GM13977 (cell line): ENCODE measurements around the gene UBR1.
A peak's percentile ranks its signal among the peaks of the same experiment; 100 is the strongest.

Source experiments
- DNase-seq: peaks from one replicate; pipeline ENCODE4 v3.0.0; 2012; ENCODE audit warnings: low spot score
- CTCF ChIP-seq: IDR thresholded peaks from 2 replicates; pipeline ENCODE4 v1.5.1; 2012; ENCODE audit warnings: mild to moderate bottlenecking, control low read depth; ENCODE audit not compliant: insufficient read depth; ENCODE audit errors: extremely low read depth, missing control alignments
- in situ Hi-C: fragments of 300-500 bp; cut with MboI; formaldehyde crosslinking; loops from one replicate; pipeline ENCODE4 v1.12.0; 2022; ENCODE audit warnings: low sequenced_read_pairs, low pct_unique_long_range_greater_than_20kb, mixed read lengths, inconsistent platforms; ENCODE audit not compliant: unreplicated experiment

The UBR1 gene

DNA sequence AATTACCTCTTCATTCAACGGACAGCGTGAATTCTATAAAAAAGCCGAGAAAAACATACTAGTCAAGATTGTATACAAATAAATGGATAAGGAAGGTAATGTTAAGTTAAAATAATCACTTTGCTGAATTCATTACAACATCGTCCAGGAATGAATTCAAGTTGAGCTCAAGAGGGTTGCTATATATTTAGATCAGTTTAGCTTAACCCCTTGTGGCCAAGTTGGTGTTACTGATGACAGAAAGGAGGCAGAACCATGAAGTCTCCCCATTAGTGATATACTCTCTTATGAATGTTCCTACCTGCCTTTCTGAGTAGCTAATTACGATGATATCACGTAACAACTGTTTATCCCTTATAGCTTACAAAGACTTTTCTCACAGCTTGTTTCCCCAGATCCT is 34.9 kb downstream of the UBR1 start:
- in situ Hi-C loops = no loop called here
- no peak for DNase-seq
- no peak for TF ChIP-seq CTCF

- in situ Hi-C loops = no loop called here
- no peak for TF ChIP-seq CTCF
- DNase-seq = no peak
Measured at GRCh38 chr15:43070249-43070648, 35.6 kb downstream of the UBR1 start.

DNA sequence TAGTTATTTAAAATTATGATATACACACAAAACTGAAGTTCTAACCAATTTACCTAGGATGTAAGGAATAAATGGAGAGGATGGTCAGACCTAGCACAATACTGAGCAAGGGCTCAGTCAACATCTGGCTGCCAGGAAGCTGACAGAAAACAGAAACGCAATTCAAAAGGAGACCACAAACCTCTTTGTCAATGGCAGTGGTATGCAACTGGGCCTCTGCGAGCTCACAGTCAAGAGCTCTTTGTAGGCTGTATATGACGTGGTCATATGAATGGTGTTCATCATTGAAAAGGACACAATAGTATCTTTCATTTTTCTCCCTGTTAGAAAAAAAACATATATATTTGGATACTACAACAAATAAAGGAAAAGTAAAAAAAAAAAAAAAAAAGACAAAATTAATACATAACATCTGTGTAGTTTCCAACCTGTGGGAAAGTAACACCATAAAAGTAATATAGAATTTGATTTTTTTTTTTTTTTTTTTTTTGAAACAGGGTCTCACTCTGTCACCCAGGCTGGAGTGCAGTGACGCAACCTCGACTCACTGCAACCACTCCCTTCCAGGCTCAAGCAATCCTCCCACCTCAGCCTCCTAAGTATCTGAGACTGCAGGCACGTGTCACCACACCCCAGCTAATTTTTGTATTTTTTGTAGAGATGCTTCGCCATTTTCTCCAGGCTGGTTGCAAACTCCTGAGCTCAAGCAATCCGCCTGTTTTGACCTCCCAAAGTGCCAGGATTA is 37.9 kb downstream of the UBR1 start:
- peak; percentile 31 for DNase-seq
- in situ Hi-C loops = no loop called here
- no peak for TF ChIP-seq CTCF

DNA sequence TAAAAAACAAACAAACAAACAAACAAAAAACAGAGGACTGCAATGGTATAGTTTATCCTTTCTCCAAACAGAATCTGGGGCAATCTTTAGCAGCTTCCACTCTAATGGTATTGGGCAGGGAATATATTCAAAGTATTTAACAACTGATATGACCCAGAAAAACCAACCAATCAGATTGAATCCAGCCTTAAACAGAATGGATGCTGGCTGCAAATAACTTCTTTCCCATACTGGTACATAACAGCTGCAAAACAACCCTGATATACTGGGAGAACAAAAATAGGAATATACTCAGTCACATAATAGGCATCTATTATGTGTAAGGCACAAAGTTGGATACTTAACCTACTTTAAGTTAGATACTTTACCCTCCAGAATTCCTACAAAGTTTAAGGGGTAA is 49.1 kb downstream of the UBR1 start:
- DNase-seq = no peak
- TF ChIP-seq CTCF = no peak
- in situ Hi-C loops = no loop called here

DNA sequence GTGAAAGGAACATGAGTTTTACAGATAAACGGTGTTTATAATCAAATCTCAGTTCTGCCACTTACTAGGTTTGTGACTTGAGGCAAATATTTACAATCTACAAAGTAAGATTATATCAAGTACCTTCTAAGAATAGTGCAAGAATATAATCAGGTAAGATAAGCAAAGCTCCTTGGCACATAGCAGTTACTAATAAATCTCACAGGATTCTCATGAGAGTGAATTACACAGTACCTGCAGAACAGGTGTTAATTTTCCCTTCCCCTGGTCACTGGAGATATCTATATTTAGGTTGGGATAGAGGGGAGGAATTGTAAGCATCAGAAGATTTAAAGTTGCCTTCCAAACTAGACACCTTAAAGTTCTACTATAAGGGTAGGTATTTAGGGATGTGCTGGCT is 53.0 kb downstream of the UBR1 start:
- in situ Hi-C loops = no loop called here
- TF ChIP-seq CTCF = no peak
- DNase-seq = no peak

DNA sequence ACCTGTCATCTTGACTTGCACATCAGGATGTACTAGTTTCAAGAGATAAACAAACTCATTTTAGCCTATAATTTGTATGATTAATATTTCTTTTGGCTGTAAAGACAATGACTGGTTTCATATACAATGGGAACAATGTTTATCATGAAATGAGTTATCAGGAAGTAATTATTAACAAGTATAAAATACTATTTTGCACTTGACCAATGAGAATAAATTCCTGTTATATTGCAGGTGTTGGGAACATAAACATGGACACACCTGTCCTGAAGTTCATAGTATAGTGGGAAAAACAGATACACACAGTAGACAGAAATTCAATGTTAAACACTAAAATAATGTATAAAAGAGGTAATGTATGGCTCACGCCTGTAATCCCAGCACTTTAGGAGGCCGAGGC is 56.9 kb downstream of the UBR1 start:
- no peak for DNase-seq
- in situ Hi-C loops = no loop called here
- no peak for TF ChIP-seq CTCF
